Tibial artery (tissue), 4 donors: ENCODE data around the gene CASTOR1.

Source experiments
- DNase-seq, 2 donors: peaks; one replicate each; pipeline ENCODE4 v3.0.0-alpha.2; 2019
- H3K27ac ChIP-seq, 2 donors: fragments of 200-600 bp; sonication (generic) in 1 of 2; 1 replicate in 1 of 2; 2 replicates in 1 of 2; pipeline ENCODE4 v1.5.1; 2018 to 2019; ENCODE audit warnings: mild to moderate bottlenecking in 1 of 2
- H3K27me3 ChIP-seq, 2 donors: fragments of 200-600 bp; sonication (generic) in 1 of 2; one replicate each; pipeline versions ENCODE4 v1.5.1 to v1.6.0; 2016 to 2019
- H3K36me3 ChIP-seq, 3 donors: fragments of 200-600 bp; sonication (generic) in 2 of 3; one replicate each; pipeline ENCODE4 v1.5.1; 2016 to 2019; ENCODE audit warnings: mild to moderate bottlenecking in 2 of 3
- H3K4me1 ChIP-seq, 4 donors: fragments of 200-600 bp; sonication (generic) in 2 of 4; 1 replicate in 3 of 4; 2 replicates in 1 of 4; pipeline ENCODE4 v1.5.1; 2016 to 2019
- H3K4me3 ChIP-seq, 2 donors: fragments of 200-600 bp; sonication (generic) in 1 of 2; 1 replicate in 1 of 2; 2 replicates in 1 of 2; pipeline ENCODE4 v1.5.1; 2018 to 2019; ENCODE audit warnings: mild to moderate bottlenecking in 2 of 2
- H3K9me3 ChIP-seq, 3 donors: fragments of 200-600 bp; sonication (generic) in 1 of 3; one replicate each; pipeline ENCODE4 v1.5.1; 2016 to 2019
- CTCF ChIP-seq, 2 experiments: fragments of 200-600 bp in 1 of 2; fragments of 450-650 bp in 1 of 2; IDR thresholded peaks; one replicate each; pipeline ENCODE4 v1.5.1; 2017 to 2019; ENCODE audit warnings: antibody characterized with exemption in 2 of 2, mild to moderate bottlenecking in 1 of 2, moderate library complexity in 1 of 2
- intact Hi-C: fragments of 100-400 bp; cut with DNase I; formaldehyde crosslinking; loops from one replicate; pipeline ENCODE4 v1.15.0; 2023; ENCODE audit warnings: low total_unique reads

The CASTOR1 gene

DNA sequence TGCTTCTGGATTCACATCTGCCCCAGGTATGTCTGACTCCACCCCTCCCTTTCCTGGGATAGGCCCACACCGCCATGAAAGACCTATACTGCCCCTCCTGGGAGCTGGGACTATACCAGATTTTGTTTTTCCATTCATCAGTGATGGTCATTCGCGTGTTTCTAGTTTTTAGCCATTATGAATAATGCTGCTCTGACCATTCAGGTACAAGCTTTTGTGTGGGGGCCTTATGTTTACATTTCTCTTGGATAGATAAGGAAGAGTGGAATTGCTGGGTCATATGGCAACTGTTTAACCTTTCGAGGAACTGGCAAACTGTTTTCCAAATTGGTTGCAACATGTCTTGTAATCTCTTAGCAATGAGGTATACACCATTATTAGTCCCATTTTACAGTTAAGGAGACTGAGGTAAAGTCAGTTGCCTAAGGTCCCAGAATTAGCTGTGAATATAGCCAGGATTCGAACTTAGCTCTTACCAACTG lies 38.6 kb upstream of the CASTOR1 start:
- peaks cover 0 to 40% (median 34%) of the 10 kb centered on the region in 4 donors for H3K4me1 ChIP-seq
- H3K4me3 ChIP-seq = no peak overlapping the region
- H3K27me3 ChIP-seq = no peaks in the 10 kb centered on the region
- peak overlapping the region in 1 of 2 donors; percentile 76 for H3K27ac ChIP-seq
- H3K9me3 ChIP-seq = no peaks in the 10 kb centered on the region
- no peak for DNase-seq
- peaks cover 8 to 25% (median 25%) of the 10 kb centered on the region in 3 donors for H3K36me3 ChIP-seq
- intact Hi-C loops = loop anchor here (2.0 kb wide), 1 partner anchor 39 kb away; the partner anchor contains the start of gene CASTOR1
- TF ChIP-seq CTCF (IDR thresholded peaks at IDR 0.05) = no peak

GRCh38 chr22:30326706-30327362 lies 37.5 kb upstream of the CASTOR1 start, which contains the start of gene TBC1D10A:
TSS of gene TBC1D10A (minus strand) at chr22:30326941. CDS start at chr22:30326881, 60 bp downstream.
- no peaks in the 10 kb centered on the region for H3K27me3 ChIP-seq
- no peaks in the 10 kb centered on the region for H3K9me3 ChIP-seq
- peak within 1 kb of the TSS; percentile 84 to 92 for H3K27ac ChIP-seq
- peaks cover 0 to 49% (median 41%) of the 10 kb centered on the region in 4 donors for H3K4me1 ChIP-seq
- intact Hi-C loops = loop anchor here (2.0 kb wide), 1 partner anchor 38 kb away; the partner anchor contains the start of gene CASTOR1
- H3K4me3 ChIP-seq = peak within 1 kb of the TSS; percentile 72 to 99
- peaks cover 0 to 15% (median 14%) of the 10 kb centered on the region in 3 donors for H3K36me3 ChIP-seq
- no peak for TF ChIP-seq CTCF (IDR thresholded peaks at IDR 0.05)
- peak; percentile 87 to 94 for DNase-seq

GRCh38 chr22:30326255-30326705 lies 37.0 kb upstream of the CASTOR1 start:
- Histone ChIP-seq H3K9me3 (no peaks in the 10 kb centered on the region), H3K4me1 (peaks cover 0 to 54% (median 46%) of the 10 kb centered on the region in 4 donors), H3K27me3 (no peaks in the 10 kb centered on the region), H3K27ac (peak overlapping the region; percentile 84 to 92), H3K36me3 (peaks cover 0 to 10% (median 9%) of the 10 kb centered on the region in 3 donors), H3K4me3 (peak overlapping the region; percentile 72 to 99)
- DNase-seq = peak; percentile 37 to 76
- intact Hi-C loops = loop anchor here (2.0 kb wide), 1 partner anchor 37 kb away; the partner anchor contains the start of gene CASTOR1
- TF ChIP-seq CTCF (IDR thresholded peaks at IDR 0.05) = no peak

- intact Hi-C loops = loop anchor here (2.0 kb wide), 1 partner anchor 37 kb away; the partner anchor contains the start of gene CASTOR1
- Histone ChIP-seq H3K4me3 (peak overlapping the region; percentile 72 to 99), H3K27ac (peak overlapping the region; percentile 84 to 92), H3K4me1 (peaks cover 0 to 59% (median 51%) of the 10 kb centered on the region in 4 donors), H3K36me3 (peaks cover 0 to 6% (median 4%) of the 10 kb centered on the region in 3 donors), H3K9me3 (no peaks in the 10 kb centered on the region), H3K27me3 (no peaks in the 10 kb centered on the region)
- peak in 1 of 2 donors; percentile 67 for DNase-seq
- no peak for TF ChIP-seq CTCF (IDR thresholded peaks at IDR 0.05)
These were observed 36.5 kb upstream of the CASTOR1 start for GRCh38 chr22:30325724-30326254.

- peak overlapping the region; percentile 84 to 92 for H3K27ac ChIP-seq
- TF ChIP-seq CTCF (IDR thresholded peaks at IDR 0.05) = no peak
- peaks cover 0 to 7% (median 0%) of the 10 kb centered on the region in 3 donors for H3K36me3 ChIP-seq
- H3K27me3 ChIP-seq = no peaks in the 10 kb centered on the region
- DNase-seq = peak; percentile 84 to 85
- H3K9me3 ChIP-seq = no peaks in the 10 kb centered on the region
- peak overlapping the region; percentile 72 to 99 for H3K4me3 ChIP-seq
- peaks cover 0 to 65% (median 54%) of the 10 kb centered on the region in 4 donors for H3K4me1 ChIP-seq
- intact Hi-C loops = no loop called here
These were observed 35.9 kb upstream of the CASTOR1 start for GRCh38 chr22:30325065-30325720.
